GM18873 (cell line): ENCODE measurements around the gene EFNA4.

Experiments
- ATAC-seq: cut with Tn5 transposase; IDR thresholded peaks from one replicate; pipeline ENCODE4 v1.9.1; 2021; ENCODE audit warnings: mild to moderate bottlenecking, moderate library complexity, moderate number of reproducible peaks; ENCODE audit not compliant: unreplicated experiment, low FRiP score

The EFNA4 gene

GRCh38 chr1:155063550-155064110 lies at the start of gene EFNA4:
EFNA4 (plus strand) TSS chr1:155063740; CDS start chr1:155063824, 84 bp downstream.
- ATAC-seq, result peak; percentile 61

GRCh38 chr1:155014709-155015508 lies 48.6 kb upstream of the EFNA4 start:
- ATAC-seq, result no peak

GRCh38 chr1:155015527-155016230 lies 47.9 kb upstream of the EFNA4 start:
- no peak for ATAC-seq

- no peak for ATAC-seq
These were observed 47.2 kb upstream of the EFNA4 start for GRCh38 chr1:155016231-155016831.

GRCh38 chr1:155017041-155017945 lies 46.2 kb upstream of the EFNA4 start:
- ATAC-seq, result peak; percentile 54

- ATAC-seq, result no peak
These were observed 45.6 kb upstream of the EFNA4 start for GRCh38 chr1:155017946-155018316.

- ATAC-seq, result no peak
These were observed 44.8 kb upstream of the EFNA4 start for GRCh38 chr1:155018617-155019348.

GRCh38 chr1:155019377-155020245 lies 43.9 kb upstream of the EFNA4 start:
- ATAC-seq, result no peak

- no peak for ATAC-seq
These were observed 41.2 kb upstream of the EFNA4 start for GRCh38 chr1:155022136-155022926.

- no peak for ATAC-seq
These were observed 40.7 kb upstream of the EFNA4 start for GRCh38 chr1:155022927-155023236.

- no peak for ATAC-seq
These were observed 39.9 kb upstream of the EFNA4 start for GRCh38 chr1:155023627-155024026.

- ATAC-seq, result no peak
These were observed 39.2 kb upstream of the EFNA4 start for GRCh38 chr1:155024315-155024714.

- ATAC-seq, result no peak
These were observed 37.4 kb upstream of the EFNA4 start for GRCh38 chr1:155026154-155026553.

GRCh38 chr1:155026588-155026987 lies 37.0 kb upstream of the EFNA4 start:
- no peak for ATAC-seq

GRCh38 chr1:155029513-155030242 lies 33.9 kb upstream of the EFNA4 start:
- ATAC-seq, result no peak

- ATAC-seq, result no peak
These were observed 33.2 kb upstream of the EFNA4 start for GRCh38 chr1:155030243-155030795.

GRCh38 chr1:155030899-155031298 lies 32.6 kb upstream of the EFNA4 start:
- no peak for ATAC-seq
